Endothelial cell of umbilical vein (primary cell): ENCODE measurements around the gene NUMBL. TPM values are rescaled to one million over a fixed set of nuclear protein-coding genes. Genes with fewer than 3 reads are reported as not detected.

Experiments
- BruUV-seq: library from RNA; stranded (reverse); fragments of 400-500 nt; replicated peaks from 2 replicates; lab custom pipeline; 2021; lab: Mats Ljungman, UMichigan
- CTCF ChIA-PET: fragments of 300-600, 350-600 bp; sonication (Branson Sonifier 250); formaldehyde crosslinking; loops from one replicate; lab custom pipeline; 2021; ENCODE audit warnings: antibody characterized with exemption, inconsistent platforms; lab: Charles Lee
- POLR2A ChIA-PET: fragments of 300-600, 350-600 bp; sonication (Branson Sonifier 250); formaldehyde crosslinking; loops from one replicate; lab custom pipeline; 2021; ENCODE audit warnings: antibody characterized with exemption, inconsistent platforms; lab: Charles Lee
- DNase-seq: peaks from one replicate; pipeline ENCODE4 v3.0.0-alpha.2; 2011; ENCODE audit warnings: low read depth, low spot score
- FAIRE-seq: peaks from 2 replicates; lab custom pipeline; 2011; peaks lifted over from hg19 to GRCh38; lab: Jason Lieb, UNC
- H2AFZ ChIP-seq: 2 replicates; pipeline ENCODE4 v1.6.0; 2012; ENCODE audit warnings: low read depth, low read length, control low read depth, inconsistent platforms
- H3K27ac ChIP-seq: 2 replicates; pipeline ENCODE4 v1.5.1; 2011; ENCODE audit warnings: low read depth, mild to moderate bottlenecking, control low read depth, low read length, moderate library complexity; ENCODE audit not compliant: insufficient read depth
- H3K27me3 ChIP-seq, 2 experiments: 2 replicates each; pipeline versions ENCODE4 v1.6.0 to v1.6.1; 2011; ENCODE audit warnings: low read length in 2 of 2, mixed read lengths in 1 of 2; ENCODE audit not compliant: control insufficient read depth in 2 of 2, insufficient read depth in 2 of 2
- H3K36me3 ChIP-seq, 2 experiments: 2 replicates in 1 of 2; 3 replicates in 1 of 2; pipeline ENCODE4 v1.5.1; 2011; ENCODE audit warnings: low read length in 2 of 2, mild to moderate bottlenecking in 1 of 2, moderate library complexity in 1 of 2; ENCODE audit not compliant: control insufficient read depth in 2 of 2, insufficient read depth in 2 of 2; ENCODE audit errors: extremely low read depth in 1 of 2
- H3K4me1 ChIP-seq: 3 replicates; pipeline ENCODE4 v1.5.1; 2011; ENCODE audit warnings: mild to moderate bottlenecking, low read length; ENCODE audit not compliant: control insufficient read depth, insufficient read depth; ENCODE audit errors: extremely low read depth
- H3K4me2 ChIP-seq: 2 replicates; pipeline ENCODE4 v1.6.1; 2011; ENCODE audit warnings: low read length, control low read depth, mixed read lengths; ENCODE audit not compliant: insufficient read depth
- H3K4me3 ChIP-seq, 3 experiments: fragments of 200-600 bp in 1 of 3; sonication (generic), shearing (Covaris generic) in 1 of 3; replicated peaks in 1 of 3; 2 replicates each; pipeline ENCODE4 v1.5.1; 2011 to 2016; ENCODE audit warnings: control low read depth in 3 of 3, low read length in 3 of 3, mild to moderate bottlenecking in 2 of 3, inconsistent platforms in 1 of 3, low read depth in 1 of 3, moderate library complexity in 1 of 3; ENCODE audit not compliant: insufficient read depth in 1 of 3
- H3K79me2 ChIP-seq: 2 replicates; pipeline ENCODE4 v1.6.0; 2012; ENCODE audit warnings: low read length, inconsistent platforms; ENCODE audit not compliant: control insufficient read depth, insufficient read depth
- H3K9ac ChIP-seq: replicated peaks from 2 replicates; pipeline ENCODE3; 2011; ENCODE audit warnings: low read length, control low read depth; ENCODE audit not compliant: insufficient read depth; ENCODE audit errors: extremely low read depth
- H3K9me1 ChIP-seq: replicated peaks from 3 replicates; pipeline ENCODE4 v1.6.0; 2011; ENCODE audit warnings: mild to moderate bottlenecking, low read length; ENCODE audit not compliant: control insufficient read depth, insufficient read depth; ENCODE audit errors: extremely low read depth
- H3K9me3 ChIP-seq: replicated peaks from 2 replicates; pipeline ENCODE4 v1.5.1; 2012; ENCODE audit warnings: low read length, inconsistent platforms; ENCODE audit not compliant: control insufficient read depth, insufficient read depth
- H4K20me1 ChIP-seq: replicated peaks from 2 replicates; pipeline ENCODE3; 2011; ENCODE audit warnings: mild to moderate bottlenecking, low read length; ENCODE audit not compliant: control insufficient read depth, insufficient read depth; ENCODE audit errors: extremely low read depth
- GATA2 ChIP-seq: IDR thresholded peaks from 2 replicates; pipeline ENCODE4 v1.7.0; 2011; ENCODE audit warnings: low read depth, mild to moderate bottlenecking, moderate library complexity, mixed read lengths, low read length; ENCODE audit not compliant: insufficient read length, insufficient read depth
- POLR2A ChIP-seq: IDR thresholded peaks from 2 replicates; pipeline ENCODE4 v1.6.1; 2012; ENCODE audit warnings: low read depth, mild to moderate bottlenecking, control low read depth, low read length
- POLR2AphosphoS5 ChIP-seq: IDR thresholded peaks from 2 replicates; pipeline ENCODE4 v1.6.1; 2012; ENCODE audit warnings: low read depth, mild to moderate bottlenecking, control low read depth, low read length, moderate library complexity; ENCODE audit not compliant: insufficient read depth
- dilution Hi-C: fragments of 300-500 bp; cut with MboI; formaldehyde crosslinking; loops from one replicate; pipeline ENCODE4 v1.15.0; 2019; ENCODE audit warnings: low sequenced_read_pairs; ENCODE audit not compliant: extremely low pct_ligation_motif_present
- intact Hi-C: fragments of 100-400 bp; cut with micrococcal nuclease; formaldehyde crosslinking; loops from one replicate; pipeline ENCODE4 v1.10.0; 2022
- polyA plus RNA-seq, 4 experiments: library from polyadenylated mRNA; depleted of rRNA in 3 of 4; stranded (reverse) in 3 of 4; unstranded in 1 of 4; fragments of >200 nt; gene quantifications; 2 replicates each; pipeline versions ENCODE4 v1.2.1 to v1.2.3, GENCODE V29; 2011 to 2012; ENCODE audit warnings: missing spikeins in 1 of 4
- total RNA-seq: library from RNA; stranded (reverse); gene quantifications from 2 replicates; pipeline ENCODE4 v1.2.3, GENCODE V29; 2021
- TF ChIP-seq, protein P1 (sequence below): IDR thresholded peaks from 2 replicates; pipeline ENCODE4 v1.6.1; 2011; ENCODE audit not compliant: insufficient read depth, insufficient read length
- TF ChIP-seq, protein P2 (sequence below), 2 donors: IDR thresholded peaks; 1 replicate in 1 of 2; 2 replicates in 1 of 2; pipeline ENCODE4 v1.5.1; 2011; ENCODE audit warnings: low read length in 2 of 2, mild to moderate bottlenecking in 2 of 2, moderate library complexity in 2 of 2, control low read depth in 1 of 2, inconsistent platforms in 1 of 2, low read depth in 1 of 2; ENCODE audit not compliant: insufficient read depth in 1 of 2; ENCODE audit errors: extremely low read depth in 1 of 2

NUMBL gene
- total and polyA plus RNA-seq, 2 donors (not counting 3 experiments of a cell fraction or from before 2014, with no cell fraction given), result 21.5 to 46.7 TPM

- no peak overlapping the region for H2AFZ ChIP-seq
- TF ChIP-seq GATA2 (no peak), POLR2A (no peak), POLR2AphosphoS5 (no peak)
- TF ChIP-seq, protein P1, sequence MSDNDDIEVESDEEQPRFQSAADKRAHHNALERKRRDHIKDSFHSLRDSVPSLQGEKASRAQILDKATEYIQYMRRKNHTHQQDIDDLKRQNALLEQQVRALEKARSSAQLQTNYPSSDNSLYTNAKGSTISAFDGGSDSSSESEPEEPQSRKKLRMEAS, result no peak
- TF ChIP-seq, protein P2, sequence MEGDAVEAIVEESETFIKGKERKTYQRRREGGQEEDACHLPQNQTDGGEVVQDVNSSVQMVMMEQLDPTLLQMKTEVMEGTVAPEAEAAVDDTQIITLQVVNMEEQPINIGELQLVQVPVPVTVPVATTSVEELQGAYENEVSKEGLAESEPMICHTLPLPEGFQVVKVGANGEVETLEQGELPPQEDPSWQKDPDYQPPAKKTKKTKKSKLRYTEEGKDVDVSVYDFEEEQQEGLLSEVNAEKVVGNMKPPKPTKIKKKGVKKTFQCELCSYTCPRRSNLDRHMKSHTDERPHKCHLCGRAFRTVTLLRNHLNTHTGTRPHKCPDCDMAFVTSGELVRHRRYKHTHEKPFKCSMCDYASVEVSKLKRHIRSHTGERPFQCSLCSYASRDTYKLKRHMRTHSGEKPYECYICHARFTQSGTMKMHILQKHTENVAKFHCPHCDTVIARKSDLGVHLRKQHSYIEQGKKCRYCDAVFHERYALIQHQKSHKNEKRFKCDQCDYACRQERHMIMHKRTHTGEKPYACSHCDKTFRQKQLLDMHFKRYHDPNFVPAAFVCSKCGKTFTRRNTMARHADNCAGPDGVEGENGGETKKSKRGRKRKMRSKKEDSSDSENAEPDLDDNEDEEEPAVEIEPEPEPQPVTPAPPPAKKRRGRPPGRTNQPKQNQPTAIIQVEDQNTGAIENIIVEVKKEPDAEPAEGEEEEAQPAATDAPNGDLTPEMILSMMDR (IDR thresholded peaks at IDR 0.05; ENCODE audit: extremely low read depth in 1 of 2, insufficient read depth in 1 of 2, low read depth in 1 of 2, low read length in 2 of 2), result no peak
- no peaks in the 10 kb centered on the region for H3K36me3 ChIP-seq
- FAIRE-seq (no peak), DNase-seq (no peak)
- H3K4me3 ChIP-seq, result no peak overlapping the region
- H3K9ac ChIP-seq, result no peak overlapping the region
- POLR2A ChIA-PET, result no interaction called here
- intact Hi-C loops (no loop called here), dilution Hi-C loops (no loop called here)
- H3K4me2 ChIP-seq, result no peak overlapping the region
- no peaks in the 10 kb centered on the region for H3K27me3 ChIP-seq
- no peaks in the 10 kb centered on the region for H3K4me1 ChIP-seq
- CTCF ChIA-PET, result interaction anchor here (1.0 kb wide), 1 partner anchor 8 kb away, joined by 3 read pairs; no protein-coding TSS in a partner anchor
- no peaks in the 10 kb centered on the region for H3K79me2 ChIP-seq
- no peaks in the 10 kb centered on the region for H3K9me3 ChIP-seq
- H3K9me1 ChIP-seq, result no peaks in the 10 kb centered on the region
- no peaks in the 10 kb centered on the region for H4K20me1 ChIP-seq
- H3K27ac ChIP-seq, result no peak overlapping the region
- BruUV-seq, result no TSS peak
Observed at GRCh38 chr19:40627486-40628279, 62.8 kb downstream of the NUMBL start.
